GM12875 (cell line): ENCODE data around the gene C2CD2.
A peak's percentile ranks its signal among the peaks of the same experiment; 100 is the strongest.

ENCODE experiments used
- H3K4me3 ChIP-seq: one replicate; pipeline ENCODE4 v1.5.1; 2011; ENCODE audit warnings: low read depth, low read length, control low read depth
- CTCF ChIP-seq: IDR thresholded peaks from 2 replicates; pipeline ENCODE4 v1.5.1; 2011; ENCODE audit warnings: low read depth, mild to moderate bottlenecking, control low read depth, inconsistent platforms, low read length, moderate library complexity, borderline replicate concordance; ENCODE audit not compliant: insufficient read depth

Gene C2CD2

GRCh38 chr21:41957991-41958766 is 4.4 kb upstream of the C2CD2 start:
- no peak overlapping the region for H3K4me3 ChIP-seq
- TF ChIP-seq CTCF, result no peak

- no peak for TF ChIP-seq CTCF
- H3K4me3 ChIP-seq, result no peak overlapping the region
Measured at GRCh38 chr21:41956926-41957729, 3.3 kb upstream of the C2CD2 start.

GRCh38 chr21:41955516-41955915 is 1.7 kb upstream of the C2CD2 start:
- no peak overlapping the region for H3K4me3 ChIP-seq

GRCh38 chr21:41954654-41955499 is 1.1 kb upstream of the C2CD2 start:
- H3K4me3 ChIP-seq, result no peak overlapping the region
- TF ChIP-seq CTCF, result no peak

More at GRCh38 chr21:41955516-41955915, 1.7 kb upstream of the C2CD2 start:
- no peak for TF ChIP-seq CTCF

- TF ChIP-seq CTCF, result no peak
- peak overlapping the region; percentile 70 for H3K4me3 ChIP-seq
Measured at GRCh38 chr21:41953249-41953830, 478 bp downstream of the C2CD2 start.

GRCh38 chr21:41952568-41953248 is 1.1 kb downstream of the C2CD2 start:
- H3K4me3 ChIP-seq, result peak overlapping the region; percentile 70
- no peak for TF ChIP-seq CTCF
